HL-60 (cell line): Measurements from ENCODE around the gene ZFPL1.
"Not testable (repeated sequence)": the region's sequence is repeated elsewhere in the genome, so short reads cannot be mapped to it uniquely, and the experiment has no call there.

ENCODE experiments used
- POLR2AphosphoS5 ChIP-seq: IDR thresholded peaks from 2 replicates; pipeline ENCODE4 v1.6.1; 2012; ENCODE audit warnings: low read depth
- TF ChIP-seq, protein P1 (sequence below): IDR thresholded peaks from one replicate; pipeline ENCODE4 v1.5.1; 2011; ENCODE audit warnings: low read length, control low read depth, inconsistent platforms; ENCODE audit not compliant: insufficient read depth

DNA sequence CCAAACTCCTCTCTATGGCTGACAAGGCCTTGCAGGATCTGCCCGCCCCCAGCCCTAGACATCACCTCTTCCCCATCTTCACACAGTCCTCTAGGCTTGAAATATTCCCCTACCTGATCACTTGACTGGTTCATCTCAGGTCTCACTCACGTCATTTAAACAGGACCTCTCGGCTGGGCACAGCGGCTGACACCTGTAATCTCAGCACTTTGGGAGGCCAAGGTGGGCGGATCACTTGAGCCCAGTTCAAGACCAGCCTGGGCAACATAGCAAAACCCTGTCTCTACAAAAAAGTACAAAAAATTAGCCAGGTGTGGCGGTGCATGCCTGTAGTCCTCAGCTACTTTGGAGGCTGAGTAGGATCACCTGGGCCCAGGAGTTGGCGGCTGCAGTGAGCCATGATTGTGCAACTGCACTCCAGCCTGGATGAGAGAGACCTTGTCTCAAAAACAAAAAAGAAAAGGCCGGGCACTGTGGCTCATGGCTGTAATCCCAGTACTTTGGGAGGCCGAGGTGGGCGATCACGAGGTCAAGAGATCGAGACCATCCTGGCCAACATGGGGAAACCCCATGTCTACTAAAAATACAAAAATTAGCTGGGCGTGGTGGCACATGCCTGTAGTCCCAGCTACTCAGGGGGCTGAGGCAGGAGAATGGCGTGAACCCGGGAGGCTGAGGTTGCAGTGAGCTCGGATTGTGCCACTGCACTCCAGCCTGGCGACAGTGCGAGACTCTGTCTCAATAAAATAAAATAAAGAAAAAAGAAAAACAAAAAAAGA, 35.1 kb downstream of the ZFPL1 start:
- TF ChIP-seq, protein P1, sequence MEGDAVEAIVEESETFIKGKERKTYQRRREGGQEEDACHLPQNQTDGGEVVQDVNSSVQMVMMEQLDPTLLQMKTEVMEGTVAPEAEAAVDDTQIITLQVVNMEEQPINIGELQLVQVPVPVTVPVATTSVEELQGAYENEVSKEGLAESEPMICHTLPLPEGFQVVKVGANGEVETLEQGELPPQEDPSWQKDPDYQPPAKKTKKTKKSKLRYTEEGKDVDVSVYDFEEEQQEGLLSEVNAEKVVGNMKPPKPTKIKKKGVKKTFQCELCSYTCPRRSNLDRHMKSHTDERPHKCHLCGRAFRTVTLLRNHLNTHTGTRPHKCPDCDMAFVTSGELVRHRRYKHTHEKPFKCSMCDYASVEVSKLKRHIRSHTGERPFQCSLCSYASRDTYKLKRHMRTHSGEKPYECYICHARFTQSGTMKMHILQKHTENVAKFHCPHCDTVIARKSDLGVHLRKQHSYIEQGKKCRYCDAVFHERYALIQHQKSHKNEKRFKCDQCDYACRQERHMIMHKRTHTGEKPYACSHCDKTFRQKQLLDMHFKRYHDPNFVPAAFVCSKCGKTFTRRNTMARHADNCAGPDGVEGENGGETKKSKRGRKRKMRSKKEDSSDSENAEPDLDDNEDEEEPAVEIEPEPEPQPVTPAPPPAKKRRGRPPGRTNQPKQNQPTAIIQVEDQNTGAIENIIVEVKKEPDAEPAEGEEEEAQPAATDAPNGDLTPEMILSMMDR: not testable (repeated sequence)
- TF ChIP-seq POLR2AphosphoS5: not testable (repeated sequence)
